Heart left ventricle (tissue), 16 donors: ENCODE data around the gene LCN2. TPM values are rescaled to one million over a fixed set of nuclear protein-coding genes. Genes with fewer than 3 reads are reported as not detected.

Experiments
- ATAC-seq, 4 donors: fragments of 200-7000 bp; cut with Tn5 transposase; one replicate each; pipeline ENCODE4 v1.9.1; 2020 to 2022; ENCODE audit warnings: moderate library complexity in 4 of 4, mild to moderate bottlenecking in 3 of 4, moderate number of reproducible peaks in 1 of 4
- DNase-seq, 5 donors: peaks; one replicate each; pipeline ENCODE4 v3.0.0-alpha.2; 2020
- H3K27ac ChIP-seq, 12 donors: fragments of 200-600 bp; sonication (generic) in 4 of 12; one replicate each; pipeline versions ENCODE4 v1.5.0 to v1.8.0; 2016 to 2022; ENCODE audit warnings: mild to moderate bottlenecking in 2 of 12
- H3K27me3 ChIP-seq, 9 donors: fragments of 200-600 bp; sonication (generic) in 2 of 9; one replicate each; pipeline versions ENCODE4 v1.5.1 to v1.8.0; 2016 to 2022; ENCODE audit warnings: mild to moderate bottlenecking in 3 of 9
- H3K36me3 ChIP-seq, 9 donors: fragments of 200-600 bp; sonication (generic) in 2 of 9; one replicate each; pipeline versions ENCODE4 v1.5.0 to v1.8.0; 2018 to 2022; ENCODE audit warnings: mild to moderate bottlenecking in 2 of 9
- H3K4me1 ChIP-seq, 12 donors: fragments of 200-600 bp; sonication (generic) in 4 of 12; one replicate each; pipeline versions ENCODE4 v1.5.0 to v1.8.0; 2016 to 2022; ENCODE audit warnings: mild to moderate bottlenecking in 3 of 12
- H3K4me3 ChIP-seq, 12 donors: fragments of 200-600 bp; sonication (generic) in 4 of 12; one replicate each; pipeline versions ENCODE4 v1.5.0 to v1.8.0; 2017 to 2022; ENCODE audit warnings: mild to moderate bottlenecking in 9 of 12, moderate library complexity in 4 of 12
- H3K9me3 ChIP-seq, 12 donors: fragments of 200-600 bp; sonication (generic) in 4 of 12; one replicate each; pipeline versions ENCODE4 v1.5.0 to v1.8.0; 2016 to 2022; ENCODE audit warnings: mild to moderate bottlenecking in 1 of 12
- CTCF ChIP-seq, 12 donors: fragments of 200-600 bp; sonication (generic) in 4 of 12; IDR thresholded peaks; one replicate each; pipeline versions ENCODE4 v1.5.0 to v1.8.0; 2018 to 2022; ENCODE audit warnings: antibody characterized with exemption in 12 of 12, mild to moderate bottlenecking in 5 of 12
- POLR2A ChIP-seq, 2 donors: fragments of 450-650 bp; IDR thresholded peaks; one replicate each; pipeline ENCODE4 v1.6.1; 2017; ENCODE audit warnings: antibody characterized with exemption in 2 of 2, mild to moderate bottlenecking in 2 of 2, moderate library complexity in 2 of 2
- WGBS, 4 donors: extraction: QIAGEN DNeasy Blood & Tissue Kit in 2 of 4; methylation state at CpG; one replicate each; pipeline versions ENCODE4 v1.1.5 to v1.1.7; 2013 to 2018; 5-methylcytosine and 5-hydroxymethylcytosine counted together
- intact Hi-C, 10 donors: fragments of 100-400 bp; cut with DNase I; formaldehyde crosslinking; loops; one replicate each; pipeline versions ENCODE4 v1.11.1 to v1.14.2; 2022
- polyA plus RNA-seq, 2 donors: library from polyadenylated mRNA; stranded (reverse); fragments of 200-250 nt; gene quantifications; one replicate each; pipeline ENCODE4 v1.2.3, GENCODE V29; 2013
- total RNA-seq, 9 donors: library from RNA; depleted of rRNA in 2 of 9; stranded (reverse); fragments of >200 nt in 2 of 9; fragmentation: NEBNext Ultra II Directional in 3 of 9; extraction: Animal tissue kit (Norgen Biotek cat#: 25700) in 3 of 9; gene quantifications; one replicate each; pipeline versions ENCODE4 v1.1.0 to v1.2.4, GENCODE V29; 2016 to 2023
- donor health status: ischemic (EF 13 %, LVEDD 7.1; RV severe dilation, severe dysfunction).
- donor health status: healthy with polysubstance abuse.
- donor health status: DM: no; HTN: yes; CAD: no.
- donor health status: DM: no; HTN: no; CAD: no.
- donor health status: ischemic (EF 25% LVEDD 6.9; RV normal size, moderate dysfunction).
- donor health status: ischemic (EF 25% LVEDD 5.7; RV mildly dilated, moderate dysfunction).
- donor health status: healthy.
- donor health status: DM: yes; HTN: yes; CAD: no.
- donor health status: ischemic (EF 35%, LVEDD 5.7; RV mildly dilated, moderate dysfunction).
- donor health status: nonischemic (EF 11% LVEDD 7.7; RV severe dilation, severe dysfunction).
- donor health status: DM: yes; HTN: yes; CAD: no.
- donor health status: PGD.
- donor health status: ischemic (EF 29% LVEDD 5.4; RV normal size, mild dysfunction).
- donor health status: nonischemic (EF 23%, LVEDD 6.1; RV moderate dilation, normal function).

LCN2 gene
- total and polyA plus RNA-seq, 11 donors: 1.1 to 5.8 TPM; not detected in 9

GRCh38 chr9:128101690-128102089, 47.6 kb upstream of the LCN2 start:
- H3K36me3 ChIP-seq: peaks cover 0 to 62% (median 51%) of the 10 kb centered on the region in 9 donors
- ATAC-seq (no peak), DNase-seq (peak; percentile 55 to 79 (median 67))
- H3K9me3 ChIP-seq: no peaks in the 10 kb centered on the region
- peaks cover 12 to 73% (median 52%) of the 10 kb centered on the region in 12 donors for H3K4me1 ChIP-seq
- TF ChIP-seq CTCF (IDR thresholded peaks at IDR 0.05): no peak
- TF ChIP-seq POLR2A (IDR thresholded peaks at IDR 0.05): no peak
- intact Hi-C loops: no loop called here
- peak overlapping the region in 8 of 12 donors; percentile 8 to 95 (median 92) for H3K27ac ChIP-seq
- H3K4me3 ChIP-seq: peak overlapping the region in 1 of 12 donors; percentile 1
- no peaks in the 10 kb centered on the region for H3K27me3 ChIP-seq
- 57 to 77% (median 74%) methylated on average over 20 of the region's 20 CpGs for WGBS, 4 donors

DNA sequence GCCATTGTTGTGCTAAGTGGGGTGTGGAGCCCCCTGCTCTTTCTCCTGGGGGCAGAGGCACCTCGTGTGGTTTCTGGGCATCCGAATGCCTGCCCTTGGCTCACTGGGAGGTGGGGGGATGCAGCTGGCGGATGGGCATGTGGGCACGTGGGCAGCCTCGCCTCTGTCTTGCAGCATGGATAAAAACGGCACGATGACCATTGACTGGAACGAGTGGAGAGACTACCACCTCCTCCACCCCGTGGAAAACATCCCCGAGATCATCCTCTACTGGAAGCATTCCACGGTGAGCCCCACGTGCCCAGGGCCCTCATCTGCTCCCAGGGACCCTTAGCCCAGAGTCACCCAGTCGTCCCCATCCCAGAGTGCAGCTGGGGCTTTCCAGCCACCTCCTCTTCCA, 47.1 kb upstream of the LCN2 start:
- intact Hi-C loops: no loop called here
- peak in 2 of 5 donors; percentile 14 to 38 for DNase-seq
- 81 to 92% (median 87%) methylated on average over 11 to 13 of the region's 13 CpGs for WGBS, 4 donors
- TF ChIP-seq CTCF (IDR thresholded peaks at IDR 0.05): no peak
- no peak for TF ChIP-seq POLR2A (IDR thresholded peaks at IDR 0.05)
- no peaks in the 10 kb centered on the region for H3K27me3 ChIP-seq
- no peak overlapping the region for H3K4me3 ChIP-seq
- peaks cover 12 to 68% (median 52%) of the 10 kb centered on the region in 12 donors for H3K4me1 ChIP-seq
- H3K36me3 ChIP-seq: peaks cover 1 to 67% (median 56%) of the 10 kb centered on the region in 9 donors
- ATAC-seq: no peak
- H3K27ac ChIP-seq: peak overlapping the region in 4 of 12 donors; percentile 3 to 95 (median 51)
- H3K9me3 ChIP-seq: no peaks in the 10 kb centered on the region

- TF ChIP-seq CTCF (IDR thresholded peaks at IDR 0.05) (no peak), POLR2A (IDR thresholded peaks at IDR 0.05) (no peak)
- 92 to 95% (median 93%) methylated on average over 19 to 23 of the region's 23 CpGs for WGBS, 4 donors
- peaks cover 4 to 75% (median 65%) of the 10 kb centered on the region in 9 donors for H3K36me3 ChIP-seq
- no peak overlapping the region for H3K4me3 ChIP-seq
- ATAC-seq (no peak), DNase-seq (peak in 4 of 5 donors; percentile 11 to 58 (median 28))
- intact Hi-C loops: no loop called here
- H3K9me3 ChIP-seq: no peaks in the 10 kb centered on the region
- peaks cover 7 to 59% (median 44%) of the 10 kb centered on the region in 12 donors for H3K4me1 ChIP-seq
- H3K27me3 ChIP-seq: no peaks in the 10 kb centered on the region
- H3K27ac ChIP-seq: peak overlapping the region in 1 of 12 donors; percentile 27
Measured at GRCh38 chr9:128102861-128103588, 46.2 kb upstream of the LCN2 start.

- DNase-seq (peak in 3 of 5 donors; percentile 9 to 27 (median 11)), ATAC-seq (no peak)
- 76 to 90% (median 81%) methylated on average over 8 of the region's 8 CpGs for WGBS, 4 donors
- intact Hi-C loops: no loop called here
- no peak overlapping the region for H3K27ac ChIP-seq
- H3K9me3 ChIP-seq: no peaks in the 10 kb centered on the region
- peaks cover 7 to 54% (median 39%) of the 10 kb centered on the region in 12 donors for H3K4me1 ChIP-seq
- TF ChIP-seq POLR2A (IDR thresholded peaks at IDR 0.05): no peak
- peak in 2 of 12 donors; percentile 8 to 11 for TF ChIP-seq CTCF (IDR thresholded peaks at IDR 0.05)
- H3K27me3 ChIP-seq: no peaks in the 10 kb centered on the region
- no peak overlapping the region for H3K4me3 ChIP-seq
- H3K36me3 ChIP-seq: peaks cover 4 to 81% (median 70%) of the 10 kb centered on the region in 9 donors
Measured at GRCh38 chr9:128103589-128103962, 45.7 kb upstream of the LCN2 start.
